LoVo (cell line): Measurements from ENCODE around the gene SATB2.
A peak's percentile ranks its signal among the peaks of the same experiment; 100 is the strongest.

Experiments
- DNase-seq: peaks from one replicate; pipeline ENCODE4 v3.0.0-alpha.2; 2016; ENCODE audit warnings: low spot score

The SATB2 gene

DNA sequence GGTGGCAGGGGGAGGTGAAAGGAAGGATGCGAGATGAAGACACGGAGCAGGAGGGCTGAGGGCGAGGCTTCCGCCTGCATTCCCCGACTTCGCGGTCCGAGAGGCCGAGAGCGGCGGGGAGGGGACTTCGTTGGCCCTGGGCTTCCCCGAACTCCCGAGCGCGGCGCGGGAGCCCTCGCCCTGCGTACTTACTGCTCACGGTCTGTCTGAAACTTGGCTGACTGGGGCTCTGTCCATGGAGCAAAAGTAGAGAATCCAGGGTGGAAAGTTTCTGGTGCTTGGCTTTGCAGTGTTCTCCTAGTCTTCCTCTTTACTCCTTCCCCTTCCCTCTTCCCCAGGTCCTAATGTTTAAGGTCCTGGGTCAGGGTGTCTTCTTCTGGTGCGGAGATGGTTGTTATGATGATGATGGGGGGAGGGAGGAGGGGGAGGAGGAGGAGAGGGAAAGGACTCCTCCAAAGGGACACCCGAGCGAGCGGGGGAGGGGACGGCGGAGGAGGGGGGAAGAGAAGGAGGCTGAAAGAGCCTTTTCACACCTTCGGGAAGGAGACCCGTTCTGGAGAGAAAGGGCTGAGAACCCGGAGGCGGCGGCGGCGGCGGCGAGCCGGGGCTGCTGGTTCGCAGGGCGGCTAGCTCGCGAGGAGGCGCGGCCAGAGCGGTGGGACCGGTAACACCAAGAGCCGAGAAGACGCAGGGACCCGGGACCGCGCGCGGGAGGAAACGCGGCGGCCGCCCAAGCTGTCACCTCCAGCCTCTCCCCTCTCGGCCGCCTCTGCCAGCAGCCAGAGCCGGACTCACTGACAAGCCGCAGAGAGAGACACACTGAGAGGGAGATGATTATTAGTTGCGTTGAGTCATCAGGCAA is at the start of gene SATB2:
SATB2 (minus strand) TSS at position 793 of the 862 bp plus-strand sequence. CDS start 1,902 bp downstream, outside the sequence.
- no peak for DNase-seq

DNA sequence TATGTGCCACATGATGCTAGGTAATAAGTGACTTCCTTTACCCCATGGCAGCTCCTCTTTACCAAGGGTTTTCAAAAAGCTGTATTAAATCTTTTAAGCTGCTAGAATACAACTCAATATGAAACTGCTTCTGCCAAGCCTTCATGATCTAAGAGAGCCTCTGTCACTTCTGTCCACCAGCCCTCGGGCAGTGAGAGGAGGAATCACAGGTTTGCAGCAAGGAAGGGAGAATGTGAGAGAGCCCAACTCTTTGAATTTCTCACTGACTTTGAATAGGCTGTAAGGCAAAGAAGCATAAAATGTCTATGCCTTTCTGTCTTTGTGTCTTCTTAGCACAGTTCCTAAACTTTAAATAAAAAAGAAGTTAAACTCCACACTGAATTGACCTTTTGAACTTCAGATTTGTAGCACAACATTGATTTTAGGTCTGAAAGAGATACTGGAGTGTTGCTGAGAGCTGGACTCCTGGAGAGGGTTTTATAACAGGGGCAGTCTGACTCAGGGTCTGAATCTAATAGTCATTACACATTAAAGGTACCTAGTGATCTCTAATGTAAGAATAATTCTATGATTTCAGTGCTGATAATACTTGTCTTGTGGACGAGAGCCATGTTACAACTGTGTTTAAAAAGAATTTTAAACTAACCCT is 48.1 kb upstream of the SATB2 start:
- no peak for DNase-seq

DNA sequence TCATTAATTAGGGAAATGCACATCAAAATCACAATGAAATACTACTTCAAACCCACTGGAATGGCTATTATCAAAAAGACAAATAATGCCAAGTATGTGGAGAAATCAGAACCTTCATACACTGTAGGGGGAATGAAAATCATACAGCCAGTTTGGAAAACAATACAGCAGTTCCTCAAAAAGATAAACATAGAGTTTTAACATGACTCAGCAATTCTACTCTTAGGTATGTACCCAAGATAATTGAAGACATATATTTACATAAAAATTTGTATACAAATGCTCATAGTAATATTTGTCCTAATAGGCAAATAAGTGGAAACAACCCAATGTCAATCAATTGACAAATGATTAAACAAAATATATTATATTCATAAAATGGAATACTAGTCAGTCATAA is 45.4 kb upstream of the SATB2 start:
- DNase-seq = no peak

- DNase-seq = no peak
Observed at GRCh38 chr2:199499005-199499404, 41.3 kb upstream of the SATB2 start.

GRCh38 chr2:199495147-199495546 is 37.4 kb upstream of the SATB2 start:
- DNase-seq = peak; percentile 19

GRCh38 chr2:199490049-199490448 is 32.3 kb upstream of the SATB2 start:
- no peak for DNase-seq

DNA sequence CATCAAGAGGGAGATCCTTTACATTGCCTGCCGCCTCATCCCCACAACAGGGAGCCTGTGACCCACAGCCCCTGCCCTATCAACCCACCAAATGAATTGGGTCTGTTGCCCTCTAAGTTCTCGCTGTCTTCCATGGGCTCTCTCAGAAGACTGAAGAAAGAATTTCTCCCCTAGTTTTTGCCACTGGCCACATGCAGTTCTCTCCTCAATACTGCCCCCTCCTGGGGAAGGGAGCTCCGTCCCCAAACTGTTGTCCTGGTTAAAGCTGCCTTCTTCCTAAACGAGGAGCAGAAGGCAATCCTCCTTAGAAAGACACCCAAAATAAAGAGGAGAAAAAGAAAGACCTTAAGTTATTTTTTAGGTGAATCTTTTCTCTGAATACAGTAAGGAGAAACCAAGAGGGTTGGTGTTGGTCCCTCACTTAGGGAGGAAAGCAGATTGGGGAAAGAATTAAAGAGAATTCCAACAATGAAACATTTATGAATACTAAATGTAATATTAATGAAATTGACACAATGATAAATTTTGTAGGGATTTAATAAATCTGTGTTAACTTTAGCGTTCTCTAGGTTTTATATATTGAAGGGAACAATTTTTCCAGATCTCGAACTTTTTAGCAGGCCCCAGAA is 31.1 kb upstream of the SATB2 start:
- DNase-seq = peak; percentile 29

- peak; percentile 72 for DNase-seq
Observed at GRCh38 chr2:199485732-199486335, 28.1 kb upstream of the SATB2 start.

GRCh38 chr2:199484927-199485326 is 27.2 kb upstream of the SATB2 start:
- DNase-seq = peak; percentile 26

- no peak for DNase-seq
Observed at GRCh38 chr2:199480966-199481365, 23.2 kb upstream of the SATB2 start.

GRCh38 chr2:199477277-199477834 is 19.6 kb upstream of the SATB2 start:
- no peak for DNase-seq

DNA sequence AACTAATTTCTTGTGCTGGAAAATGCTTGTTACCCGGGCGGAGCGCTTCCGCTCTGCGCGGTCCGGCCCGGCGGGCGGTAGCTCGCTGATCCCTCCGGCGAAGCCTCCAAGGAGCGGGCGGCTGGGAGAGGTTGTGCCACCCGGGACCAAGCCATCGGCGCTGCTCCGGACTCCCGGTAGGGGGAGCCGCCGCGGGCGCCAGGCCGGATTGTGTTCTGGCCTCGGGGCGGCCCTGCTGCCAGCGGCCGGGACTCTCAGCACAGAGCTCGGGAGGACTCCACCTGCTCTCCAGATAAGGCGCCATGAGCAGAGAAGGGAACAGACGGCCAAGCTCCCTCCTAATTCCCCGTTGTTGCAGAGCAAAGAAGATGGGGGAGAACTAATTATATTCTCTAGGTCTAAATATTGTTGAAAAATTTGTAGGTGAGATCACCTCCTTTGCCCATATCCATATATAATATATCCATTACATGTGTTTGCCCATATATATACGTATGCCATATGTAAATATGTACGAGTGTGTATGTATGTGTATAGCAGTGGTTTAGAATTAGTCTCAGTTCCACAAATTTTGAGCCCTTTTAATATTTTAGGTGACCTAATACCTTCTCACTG is 13.8 kb upstream of the SATB2 start:
- peak; percentile 86 for DNase-seq

GRCh38 chr2:199470672-199471442 is 13.1 kb upstream of the SATB2 start:
- no peak for DNase-seq

GRCh38 chr2:199470361-199470671 is 12.6 kb upstream of the SATB2 start:
- DNase-seq = no peak

GRCh38 chr2:199469514-199470360 is 12.0 kb upstream of the SATB2 start:
- DNase-seq = no peak

DNA sequence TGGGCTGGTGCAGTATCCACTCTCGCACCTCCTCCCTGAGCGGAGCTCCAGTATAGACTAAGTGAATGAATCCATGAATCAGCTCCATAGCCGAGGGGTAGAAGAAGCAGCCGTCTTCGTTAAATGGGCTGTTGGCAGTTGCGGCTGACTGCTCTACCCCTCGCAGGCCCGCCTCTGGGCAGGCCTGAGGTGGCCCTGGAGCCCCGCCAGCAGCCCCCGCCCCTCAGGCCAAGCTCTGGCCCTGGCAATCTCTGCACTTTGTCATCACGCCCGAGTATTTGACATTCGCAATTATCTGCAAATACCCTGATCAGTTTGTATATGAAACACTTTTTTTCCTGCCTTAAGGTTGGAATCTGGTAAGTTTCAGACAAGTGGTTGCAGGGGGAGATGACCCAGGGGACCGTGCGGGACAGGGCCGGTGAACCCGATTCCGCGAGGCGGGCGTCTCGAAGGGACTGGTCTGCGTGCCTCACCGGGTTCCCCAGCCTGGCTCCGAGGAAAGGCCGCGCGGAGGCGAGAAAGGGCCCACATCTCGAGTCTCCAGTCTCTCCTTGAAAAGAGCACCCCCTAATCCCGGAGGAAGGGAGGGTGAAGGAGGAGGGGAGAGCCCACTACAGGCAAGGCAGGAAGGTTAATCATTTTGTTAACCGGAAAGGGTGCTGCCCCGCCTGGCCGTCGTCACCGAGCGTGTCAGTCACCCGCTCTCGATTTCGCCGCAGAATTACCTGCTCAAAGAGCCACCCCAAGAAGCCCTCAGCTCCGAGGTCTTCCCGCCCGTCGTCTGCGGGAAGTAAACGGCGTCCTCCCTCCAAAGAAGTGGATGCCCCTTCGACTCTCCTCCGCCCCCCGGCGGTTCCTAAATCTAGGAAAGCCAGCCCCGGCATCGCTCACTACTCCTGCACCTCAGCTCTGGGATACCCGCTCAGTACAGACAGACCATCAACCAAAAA is 11.1 kb upstream of the SATB2 start:
- DNase-seq = no peak

DNA sequence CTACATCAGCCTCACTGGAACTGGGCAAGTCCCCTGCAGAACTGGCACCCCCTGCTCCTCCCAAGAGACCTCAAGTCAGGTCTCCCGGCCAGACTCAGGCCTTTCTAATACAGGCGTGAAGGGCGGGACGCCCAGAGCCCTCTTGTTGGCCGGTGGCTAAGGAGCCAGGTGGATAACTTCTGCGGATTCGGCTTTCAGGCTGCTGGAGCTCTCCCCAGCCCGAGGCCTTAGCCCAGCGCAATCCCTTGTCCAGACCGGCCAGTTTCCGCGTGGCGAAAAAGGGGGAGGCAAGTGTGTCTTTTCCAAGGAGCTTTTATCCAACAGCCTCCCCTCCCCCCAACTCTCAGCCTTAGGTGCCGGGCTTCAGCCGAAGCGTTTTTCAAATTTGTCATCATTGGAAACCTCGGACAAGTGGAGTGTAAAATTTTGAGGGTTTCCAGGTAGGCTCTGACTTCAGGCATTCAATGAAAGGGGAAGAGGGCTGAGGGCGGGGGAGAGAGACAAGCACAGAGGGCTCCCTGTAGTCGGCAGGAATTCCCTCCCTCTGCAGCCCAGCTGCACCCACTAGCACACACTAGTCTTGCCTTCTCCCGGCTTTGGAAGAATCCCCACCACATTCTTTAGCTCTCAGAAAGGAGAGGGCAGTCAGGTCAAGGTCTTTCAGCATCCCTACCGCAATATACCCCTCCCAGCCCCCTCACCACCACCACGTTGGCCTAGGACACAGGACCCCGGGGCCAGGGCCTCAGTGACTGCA is 9.5 kb upstream of the SATB2 start:
- DNase-seq = no peak

GRCh38 chr2:199466692-199467065 is 8.9 kb upstream of the SATB2 start:
- DNase-seq = peak; percentile 22
